Measurements from ENCODE around the gene SYT4.

- no peak for TF ChIP-seq POLR2A (IDR thresholded peaks at IDR 0.05)
- TF ChIP-seq POLR2AphosphoS5 (IDR thresholded peaks at IDR 0.05) = no peak
- no peak for TF ChIP-seq CTCF (IDR thresholded peaks at IDR 0.05 in 8 of 11, conservative IDR thresholded peaks at IDR 0.05 in 3 of 11)
Observed at GRCh38 chr18:43234889-43235288, 42.4 kb downstream of the SYT4 start.

Data from spleen (tissue), 7 donors.